ENCODE measurements around the gene AFF3.
"Not testable (repeated sequence)": the region's sequence is repeated elsewhere in the genome, so short reads cannot be mapped to it uniquely, and the experiment has no call there.

Gene AFF3

DNA sequence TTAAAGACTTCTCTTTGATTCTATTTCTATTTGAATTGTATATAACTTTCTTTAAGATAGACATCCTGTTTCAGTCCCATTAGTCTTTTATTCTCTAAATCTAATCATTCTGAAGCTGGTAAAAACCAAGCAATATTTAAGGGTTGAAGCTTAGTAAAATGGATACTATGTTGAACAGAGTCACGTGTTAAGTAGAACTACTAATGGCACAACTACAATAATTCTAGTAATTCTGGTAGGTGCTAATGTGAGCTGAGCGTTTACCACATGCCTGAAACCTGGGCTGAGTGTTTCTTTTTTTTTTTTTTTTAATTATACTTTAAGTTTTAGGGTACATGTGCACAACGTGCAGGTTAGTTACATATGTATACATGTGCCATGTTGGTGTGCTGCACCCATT is 8.9 kb upstream of the AFF3 start:
- no peak for DNase-seq (ENCODE audit: low spot score)

DNA sequence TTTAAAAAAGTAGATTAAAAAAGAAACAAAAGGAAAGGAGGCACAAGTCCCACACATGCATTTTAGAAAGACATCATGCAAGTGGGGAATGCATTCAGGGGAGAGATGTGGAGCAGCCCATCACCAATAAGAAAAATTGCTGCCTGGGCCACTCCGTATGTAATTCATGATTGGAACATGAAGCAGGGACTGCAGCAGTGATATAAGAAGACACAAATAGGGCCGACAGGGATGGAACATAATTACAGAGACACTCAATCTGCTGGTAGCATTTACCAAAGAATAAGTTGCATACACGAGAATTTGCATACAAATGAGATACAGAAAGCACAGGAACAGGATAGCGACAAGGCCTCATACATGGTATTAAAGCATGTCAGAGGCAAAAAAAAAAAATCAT is 6.5 kb upstream of the AFF3 start:
- DNase-seq (ENCODE audit: low spot score): no peak

DNA sequence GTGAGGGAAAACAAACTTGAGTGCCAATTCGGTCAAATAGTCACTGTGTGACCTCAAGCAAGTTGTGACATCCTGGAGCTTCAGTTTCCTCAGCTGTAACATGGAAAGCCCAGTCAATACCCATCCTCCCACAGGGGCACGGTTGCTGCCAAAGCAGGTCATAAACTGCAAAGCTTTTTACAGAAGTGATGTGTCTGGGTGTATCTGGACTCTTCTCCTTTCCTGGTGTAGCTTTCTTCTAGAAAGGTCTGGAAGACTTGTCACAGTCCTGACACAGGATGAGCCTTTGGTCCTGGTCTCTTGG is 4.2 kb upstream of the AFF3 start:
- no peak for DNase-seq (ENCODE audit: low spot score)

DNA sequence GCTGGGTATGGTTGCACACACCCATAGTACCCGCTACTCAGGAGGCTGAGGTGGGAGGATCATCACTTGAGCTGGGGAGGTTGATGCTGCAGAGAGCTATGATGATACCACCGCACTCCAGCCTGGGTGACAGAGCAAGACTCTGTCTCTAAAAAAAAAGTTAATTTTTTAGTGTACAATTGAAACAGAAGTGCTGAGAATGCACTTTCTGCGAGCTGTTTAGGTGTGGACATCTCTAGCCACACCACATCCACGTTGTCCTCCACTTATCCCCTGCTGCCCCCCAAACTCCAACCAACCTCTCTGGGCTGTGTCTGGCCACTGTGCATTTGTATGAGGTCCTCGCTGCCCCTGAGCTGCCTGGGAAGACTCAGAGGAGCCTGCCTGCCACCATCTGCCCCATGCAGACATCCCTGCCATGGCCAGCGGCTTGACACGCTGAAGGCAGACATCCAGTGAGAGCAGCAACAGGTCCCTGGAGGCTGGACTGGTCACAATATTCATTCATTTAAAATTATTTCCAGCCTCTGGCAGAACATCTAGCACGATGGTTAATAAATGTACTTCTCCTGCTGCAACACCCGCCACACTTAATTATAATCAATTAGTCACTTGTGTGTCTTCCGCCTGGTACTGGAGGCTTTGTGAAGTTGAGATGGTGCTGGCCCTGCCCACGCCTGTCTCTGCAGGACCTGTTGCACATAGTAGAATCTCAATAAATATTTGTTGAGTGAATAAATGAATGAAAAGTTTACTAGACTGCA is 3.7 kb upstream of the AFF3 start:
- DNase-seq (ENCODE audit: low spot score): no peak

DNA sequence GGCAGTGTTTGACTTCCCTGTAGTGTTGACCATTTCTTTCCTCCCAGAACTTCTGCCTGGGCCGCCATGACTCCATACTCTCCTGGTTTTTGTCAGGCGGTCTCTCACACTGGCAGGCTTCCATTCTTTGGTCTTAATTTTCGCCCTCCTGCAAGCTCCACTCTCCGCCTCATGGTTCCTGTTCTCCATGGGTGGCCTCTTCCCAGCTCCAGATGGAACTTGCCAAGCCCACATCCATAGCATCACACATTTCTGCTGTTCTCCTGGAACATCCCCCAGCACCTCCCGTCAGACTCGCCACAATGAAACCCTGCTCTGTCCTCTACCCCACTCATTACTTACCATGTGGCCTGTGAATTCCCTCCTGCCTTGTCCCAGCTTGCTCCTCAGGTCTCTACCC is 896 bp upstream of the AFF3 start:
- DNase-seq (ENCODE audit: low spot score): no peak

DNA sequence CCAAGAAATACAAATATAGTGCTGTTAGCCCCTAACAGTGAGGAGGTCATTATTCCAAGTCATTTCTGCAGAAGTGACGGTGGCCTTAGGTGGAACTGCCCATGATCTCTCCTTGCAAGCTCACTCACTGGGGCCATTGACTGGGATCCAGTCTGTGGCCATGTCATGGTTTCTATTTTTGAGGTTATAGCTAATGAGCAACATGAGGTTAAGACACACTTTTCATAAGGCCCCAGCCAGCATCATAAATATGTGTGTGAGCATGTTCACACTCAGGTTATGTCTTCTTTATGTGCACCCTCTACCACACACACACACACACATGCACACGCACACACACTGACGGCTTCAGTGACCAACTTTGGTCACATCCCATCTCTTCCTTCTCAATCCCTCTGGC is 484 bp downstream of the AFF3 start:
- no peak for DNase-seq (ENCODE audit: low spot score)

DNA sequence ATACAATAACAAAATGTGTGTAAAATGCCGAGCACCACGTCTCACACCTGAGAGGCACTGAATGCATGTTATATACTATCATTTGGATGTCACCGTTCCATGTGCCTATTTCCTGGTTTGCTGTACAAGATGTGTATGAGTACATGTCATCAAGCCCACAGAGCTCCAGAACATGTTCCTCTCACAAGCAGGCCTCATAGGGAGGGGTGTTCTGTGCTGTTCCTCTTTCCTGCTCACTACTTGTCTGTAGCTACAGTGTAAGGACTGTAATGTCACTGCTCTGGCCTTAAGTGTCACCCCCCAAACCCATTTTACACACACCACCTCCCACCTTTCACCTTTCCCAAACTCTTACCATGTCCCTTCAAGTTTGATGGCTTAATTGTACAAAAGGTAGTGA is 1.8 kb downstream of the AFF3 start:
- DNase-seq (ENCODE audit: low spot score): no peak

DNA sequence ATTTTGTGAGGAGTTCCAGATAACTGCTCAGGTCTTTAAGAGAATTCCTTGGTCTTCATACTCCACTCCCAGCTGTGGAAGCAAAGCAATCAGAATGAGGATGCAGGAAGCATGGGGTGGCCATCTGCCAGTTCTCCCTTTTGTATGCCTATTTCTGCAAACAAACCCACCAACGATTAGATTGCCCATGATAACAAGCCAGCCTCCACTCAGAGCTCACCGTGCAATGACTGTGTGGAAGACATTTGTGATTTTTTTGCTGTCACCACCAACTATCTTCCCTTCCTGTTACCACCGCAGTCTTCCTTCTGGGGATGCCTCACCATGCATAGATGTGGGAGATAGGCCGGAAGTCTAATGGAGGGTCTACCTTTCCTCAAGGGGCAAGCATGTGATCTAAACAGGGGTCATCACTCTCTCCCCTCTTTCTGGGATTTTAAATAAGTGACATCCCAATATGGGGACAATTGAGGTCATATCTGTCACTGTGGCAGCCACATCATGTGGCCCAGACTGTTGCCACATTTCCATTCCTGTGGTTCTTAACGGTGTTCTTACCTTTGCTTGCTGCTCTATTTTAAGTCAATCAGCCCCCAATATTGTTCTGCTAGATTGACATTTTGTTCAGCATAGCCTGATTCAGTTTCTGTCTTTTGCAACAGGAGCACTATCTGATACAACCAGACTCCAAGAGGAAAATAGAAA is 4.4 kb downstream of the AFF3 start:
- peak; percentile 13 for DNase-seq (ENCODE audit: low spot score)

DNA sequence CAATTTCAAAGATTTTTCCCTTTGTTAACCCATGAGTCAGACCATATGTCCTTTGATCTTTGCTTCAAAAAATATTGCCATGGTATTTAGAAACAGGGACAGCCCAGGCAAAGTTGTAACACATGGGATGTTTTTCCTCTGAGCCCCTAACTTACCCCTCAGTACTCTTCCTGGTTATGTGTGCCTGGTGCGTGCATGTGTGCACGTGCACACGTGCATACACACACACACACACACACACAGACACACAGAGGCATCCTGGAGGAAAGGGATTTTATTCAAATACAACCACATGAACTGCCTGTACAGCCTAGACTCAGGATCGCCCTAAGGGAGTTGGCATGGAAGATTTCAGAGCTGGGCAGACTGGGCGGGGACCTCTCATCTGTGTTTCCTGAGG is 5.1 kb downstream of the AFF3 start:
- no peak for DNase-seq (ENCODE audit: low spot score)

DNA sequence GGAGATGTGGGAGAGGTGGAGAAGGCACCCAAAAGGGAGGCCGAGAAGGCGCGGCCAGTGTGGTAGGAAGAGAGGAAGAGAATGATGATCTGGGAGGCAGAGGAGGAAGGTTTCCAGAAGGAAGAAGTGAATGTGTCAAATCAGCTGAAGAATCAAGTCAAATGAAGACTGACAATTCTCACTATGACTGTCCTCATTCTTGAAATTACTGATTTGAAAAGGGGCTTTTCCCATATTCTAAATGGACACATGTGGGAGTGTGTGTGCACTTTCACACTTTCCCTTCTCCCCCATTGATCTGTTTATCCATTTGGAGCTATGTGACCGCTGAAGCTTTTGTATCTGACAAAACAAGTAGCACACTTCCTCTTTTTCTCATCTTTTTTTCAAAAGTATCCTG is 6.1 kb downstream of the AFF3 start:
- DNase-seq (ENCODE audit: low spot score): no peak

DNA sequence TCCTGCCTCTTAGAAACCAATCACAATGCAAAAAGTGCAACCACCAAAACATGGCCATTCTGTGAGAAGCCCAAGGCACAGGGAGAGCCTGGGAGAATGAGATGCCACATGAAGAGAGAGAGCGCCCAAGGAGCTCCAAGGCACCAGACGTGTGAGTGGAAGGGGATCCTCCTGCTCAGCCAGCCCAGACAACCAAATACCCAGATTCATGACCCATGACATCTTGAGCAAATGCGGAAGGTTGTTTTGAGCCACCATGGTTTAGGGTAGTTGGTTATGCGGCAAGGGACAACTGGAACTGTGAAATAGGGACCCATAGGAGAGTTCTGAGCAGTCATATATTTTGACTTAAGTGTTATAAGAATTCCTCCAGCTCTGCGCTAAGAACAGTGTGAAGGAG is 7.0 kb downstream of the AFF3 start:
- no peak for DNase-seq (ENCODE audit: low spot score)

DNA sequence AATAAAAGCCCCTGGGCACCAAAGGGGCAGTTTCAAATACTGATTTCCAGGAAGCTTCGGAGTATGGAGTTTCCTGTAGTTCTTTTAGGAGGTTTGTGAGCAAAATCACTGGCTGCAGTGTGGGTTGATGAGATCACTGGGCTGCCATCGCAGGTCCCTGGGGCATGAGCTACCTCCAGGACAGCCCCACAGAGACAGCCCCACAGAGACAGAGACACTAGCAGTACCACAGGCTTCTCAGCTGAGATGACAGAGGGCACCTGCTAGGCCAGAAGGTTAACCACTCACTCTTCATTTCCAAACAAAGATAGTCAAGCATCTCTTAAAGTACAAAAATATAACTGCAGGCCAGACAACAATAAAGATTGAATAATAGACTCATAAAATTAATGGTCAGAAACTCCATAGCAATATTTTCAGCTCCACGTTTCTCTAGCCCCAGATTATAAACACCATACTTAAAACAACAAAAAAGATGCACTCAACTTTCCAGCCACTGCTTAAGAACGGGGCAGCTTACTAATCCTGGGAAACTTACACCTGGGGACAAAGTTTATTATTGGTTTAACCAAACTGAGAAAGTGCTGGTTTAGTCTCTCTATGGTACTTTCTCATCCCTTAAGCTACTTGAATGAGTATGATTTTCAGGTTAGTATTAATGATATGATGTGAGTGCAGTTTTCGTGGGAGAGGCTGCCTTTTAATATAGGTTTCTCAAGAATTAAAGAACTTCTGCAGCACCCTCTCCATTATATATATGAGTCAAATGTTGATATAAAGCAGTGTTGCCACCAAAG is 11.6 kb downstream of the AFF3 start:
- DNase-seq (ENCODE audit: low spot score): no peak

DNA sequence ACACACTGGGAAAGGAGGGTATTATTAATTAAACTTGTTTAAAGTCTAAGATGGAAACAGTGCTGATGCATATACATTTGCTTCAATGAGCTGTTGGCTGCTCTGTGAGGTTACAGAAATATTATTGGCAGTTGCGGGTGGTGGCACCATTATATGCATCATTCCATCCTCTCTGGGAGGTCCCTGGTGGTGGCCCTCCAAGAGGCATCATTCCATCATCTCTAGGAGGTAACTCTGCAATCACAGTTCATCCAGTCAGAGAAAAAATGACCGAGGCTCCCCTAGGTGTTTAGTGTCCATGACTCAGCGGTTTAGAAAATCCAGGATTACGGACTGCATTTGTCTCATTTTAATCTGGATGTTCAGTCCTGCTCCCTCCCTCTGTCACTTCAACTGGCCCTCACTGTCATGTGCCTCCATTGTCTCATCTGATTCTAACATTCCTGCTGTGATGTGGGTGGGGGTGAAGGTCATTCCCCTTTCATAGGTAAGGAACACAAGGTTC is 15.4 kb downstream of the AFF3 start:
- no peak for DNase-seq (ENCODE audit: low spot score)

DNA sequence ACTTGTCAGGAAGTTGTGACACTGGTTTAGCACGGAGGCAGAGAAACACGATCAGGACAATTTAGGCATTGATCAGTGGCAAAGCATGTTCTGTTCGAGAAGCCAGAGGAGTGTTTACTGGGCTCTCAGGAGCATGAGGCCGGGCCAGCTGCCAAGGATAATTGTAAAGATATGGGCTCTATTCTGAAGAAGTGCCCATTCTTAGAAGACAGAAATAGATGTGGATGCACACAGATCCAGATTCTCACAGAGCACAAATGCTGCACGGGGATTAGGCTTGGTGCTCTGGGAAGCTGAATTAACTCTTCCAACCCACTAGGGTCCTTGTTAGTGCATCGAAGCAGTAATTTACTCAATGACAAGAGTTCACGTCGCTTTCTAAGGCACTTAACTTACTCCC is 16.2 kb downstream of the AFF3 start:
- no peak for DNase-seq (ENCODE audit: low spot score)

DNA sequence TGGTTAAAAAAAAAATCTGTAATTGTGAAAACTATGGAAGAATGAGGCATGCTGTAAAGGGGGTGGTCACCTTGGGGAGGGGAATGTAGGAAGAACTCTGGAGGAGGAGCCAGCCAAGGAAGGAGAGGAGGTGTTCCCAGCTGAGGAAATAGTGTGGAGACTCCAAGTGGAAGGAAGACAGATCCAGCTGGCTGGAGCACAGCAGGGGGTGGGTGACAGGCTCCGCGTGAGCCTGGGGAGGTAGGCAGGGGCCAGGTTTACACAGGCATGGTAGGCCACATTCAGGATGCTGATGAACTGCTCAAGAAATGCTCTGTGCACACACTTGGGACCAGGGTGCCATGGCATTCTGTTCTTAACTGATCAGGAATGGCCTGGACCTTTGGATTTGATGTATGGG is 16.8 kb downstream of the AFF3 start:
- DNase-seq (ENCODE audit: low spot score): no peak

DNA sequence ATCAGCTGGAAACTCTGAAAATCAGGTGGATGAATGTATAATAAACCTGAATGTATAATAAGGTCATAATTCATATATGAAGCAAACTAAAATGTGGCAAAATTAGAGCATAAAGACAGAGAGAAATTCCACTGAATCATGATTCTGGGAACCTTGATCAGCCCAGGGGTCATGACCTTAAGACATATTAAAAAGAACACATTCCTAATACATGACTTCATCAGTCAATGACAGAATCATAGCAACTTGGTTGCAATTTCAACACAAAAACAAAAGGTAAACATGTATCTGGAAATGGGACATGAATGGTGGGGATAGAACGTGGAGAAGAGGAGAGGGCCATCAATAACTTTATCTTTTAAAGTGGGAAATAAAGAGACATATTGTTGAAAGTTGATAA is 17.6 kb downstream of the AFF3 start:
- DNase-seq (ENCODE audit: low spot score): no peak

DNA sequence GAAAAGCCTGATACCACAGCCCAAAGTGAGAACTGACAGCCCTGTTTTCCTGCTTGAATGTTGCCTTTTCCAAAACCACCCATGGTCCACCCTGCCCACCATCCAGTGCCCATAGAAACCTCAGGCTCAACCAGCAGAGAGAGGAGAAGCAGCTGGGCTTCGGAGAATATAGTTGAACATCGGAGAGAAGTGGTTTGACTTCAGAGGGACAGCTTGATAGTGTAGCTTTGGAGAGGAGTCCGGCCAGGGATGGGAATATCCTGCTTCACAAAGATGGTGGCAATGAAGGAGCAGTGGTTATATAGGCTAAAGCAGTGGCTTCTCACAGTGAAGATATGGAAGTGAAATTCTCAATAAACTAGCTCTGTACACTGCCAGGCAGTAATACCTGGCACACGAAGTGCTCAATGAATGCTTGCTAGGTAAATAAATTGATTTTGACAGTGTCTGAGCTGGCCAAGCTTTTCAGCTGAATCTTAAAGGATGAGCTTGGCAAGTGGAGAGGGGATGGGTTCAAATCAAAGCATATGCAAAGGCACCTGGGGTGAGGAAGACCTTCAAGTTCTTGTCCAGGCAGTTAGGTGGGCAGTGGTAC is 21.2 kb downstream of the AFF3 start:
- no peak for DNase-seq (ENCODE audit: low spot score)

DNA sequence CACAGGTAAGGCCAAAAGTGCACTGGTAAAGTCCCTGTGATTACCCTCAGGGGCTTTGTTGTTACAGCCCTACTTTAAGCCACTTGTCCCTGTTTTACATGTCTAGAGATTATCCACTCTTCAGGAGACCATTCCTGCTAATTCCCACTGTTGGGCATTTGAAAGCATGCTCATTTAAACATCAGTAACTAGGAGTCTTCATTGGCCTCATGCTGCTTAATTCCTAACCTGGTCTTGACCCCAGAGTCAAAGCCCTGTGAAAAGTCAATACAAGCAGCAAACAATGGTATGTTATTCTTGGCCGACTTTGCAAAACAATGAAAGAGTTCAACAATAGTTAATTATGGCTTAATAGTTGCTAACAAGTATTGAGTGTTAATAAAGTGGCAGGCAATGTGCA is 23.2 kb downstream of the AFF3 start:
- DNase-seq (ENCODE audit: low spot score): no peak

DNA sequence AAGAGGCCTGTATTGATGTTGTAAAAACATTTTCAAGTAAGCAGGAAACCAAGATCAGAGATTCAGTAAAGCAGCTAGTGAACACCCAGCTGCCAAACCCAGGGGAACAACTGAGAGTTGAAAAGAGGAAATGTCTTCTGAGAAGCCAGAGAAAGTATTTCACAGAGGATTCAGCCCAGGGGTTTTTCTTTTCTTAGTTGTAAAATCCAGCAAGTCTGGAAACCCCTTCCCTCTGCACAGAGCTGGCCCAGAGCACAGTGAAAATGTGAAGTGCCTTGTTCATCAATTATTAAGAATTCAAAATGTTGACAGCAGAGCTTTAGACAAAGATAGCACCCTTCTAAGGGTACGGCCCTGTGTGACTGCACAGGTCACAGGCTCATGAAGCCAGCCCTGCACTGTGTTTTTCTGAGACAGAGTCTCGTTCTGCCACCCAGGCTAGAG is 28.4 kb downstream of the AFF3 start:
- DNase-seq (ENCODE audit: low spot score): no peak

DNA sequence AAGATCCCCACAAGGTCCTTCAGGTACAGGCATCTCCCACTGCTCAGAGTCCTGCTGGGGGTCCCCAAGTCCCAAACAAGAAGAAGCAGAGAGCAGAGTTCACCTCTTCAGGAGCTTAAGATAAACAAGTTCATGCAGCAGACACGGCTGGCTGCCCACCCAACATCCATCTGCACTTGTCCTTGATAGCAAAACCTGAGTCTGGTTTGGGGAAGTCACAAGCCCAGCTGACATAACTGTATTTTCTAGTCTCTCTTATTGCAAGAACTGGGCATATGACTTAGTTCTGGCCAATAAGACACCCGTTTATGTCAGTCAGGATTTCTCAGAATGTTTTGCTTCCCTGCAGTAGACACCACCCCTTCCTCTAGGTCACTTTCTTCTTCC is 31.8 kb downstream of the AFF3 start:
- no peak for DNase-seq (ENCODE audit: low spot score)

DNA sequence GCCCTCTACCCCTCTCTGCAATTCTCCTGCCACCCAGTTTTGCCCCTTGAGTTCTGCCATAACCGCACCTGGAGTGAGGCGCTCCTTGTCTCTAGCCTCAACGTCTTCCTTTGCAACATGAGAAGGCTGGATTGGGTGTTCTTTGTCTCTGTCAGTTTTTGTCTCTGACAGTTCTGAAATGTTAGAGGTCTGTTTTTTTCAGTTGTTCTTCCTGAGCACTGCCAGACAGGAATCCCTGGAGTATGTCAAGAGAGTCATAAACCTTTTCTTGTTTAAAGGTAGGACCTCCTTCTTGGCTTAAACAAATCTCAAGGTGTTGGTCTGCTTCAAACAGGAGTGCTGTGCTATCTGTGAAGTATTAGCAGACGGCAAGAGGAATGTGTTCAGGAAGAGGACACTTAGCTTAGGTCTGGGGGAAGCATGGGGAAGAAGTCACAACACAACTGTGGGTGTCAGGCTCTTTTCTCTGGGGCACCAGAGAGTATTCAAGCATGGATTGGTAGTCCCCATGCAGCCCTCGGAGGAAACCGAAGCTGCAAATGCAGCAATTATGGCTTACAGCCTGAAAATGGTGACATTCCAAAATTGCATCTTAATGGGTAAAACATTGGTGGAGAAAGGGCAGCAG is 32.3 kb downstream of the AFF3 start:
- no peak for DNase-seq (ENCODE audit: low spot score)

DNA sequence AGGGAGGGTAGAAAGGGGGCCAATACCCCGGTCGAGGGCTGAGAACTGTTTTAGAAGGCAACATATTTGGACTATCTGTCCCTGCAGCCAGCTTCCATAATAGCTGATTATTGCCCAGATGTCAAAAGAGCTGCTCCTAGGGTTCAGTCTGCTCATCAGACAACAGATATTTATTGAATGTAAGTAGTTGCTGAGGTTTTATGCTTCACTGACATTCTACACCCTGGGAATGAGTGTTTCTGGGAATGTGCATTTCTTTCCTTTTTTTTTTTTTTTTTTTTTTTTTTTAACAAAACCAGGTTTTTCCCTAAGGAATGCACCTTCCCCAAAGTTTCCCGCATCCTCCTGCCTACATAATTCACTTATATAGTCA is 33.8 kb downstream of the AFF3 start:
- DNase-seq (ENCODE audit: low spot score): not testable (repeated sequence)

All from SK-N-DZ (cell line).